OCI-LY1 (cell line): ENCODE measurements around the gene ALPK1.

ENCODE experiments used
- CTCF ChIP-seq: fragments of 200-600 bp; sonication (generic), shearing (Covaris generic); IDR thresholded peaks from 2 replicates; pipeline ENCODE4 v1.5.1; 2017; ENCODE audit warnings: mild to moderate bottlenecking, antibody characterized with exemption, low read length, moderate library complexity, mixed read lengths
- EZH2 ChIP-seq: fragments of 200-600 bp; sonication (generic), shearing (Covaris generic); IDR thresholded peaks from 2 replicates; pipeline ENCODE4 v1.8.0; 2017; ENCODE audit warnings: borderline replicate concordance, mixed run types, mild to moderate bottlenecking, antibody characterized with exemption, low read length, moderate library complexity, mixed read lengths

- no peak for TF ChIP-seq CTCF
- no peak for TF ChIP-seq EZH2
These were observed 58.5 kb downstream of the ALPK1 start for GRCh38 chr4:112355662-112356061.
